Fibroblast of lung (primary cell): ENCODE results near the gene EPHB6.

Experiments
- EZH2 ChIP-seq: IDR thresholded peaks from 2 replicates; pipeline ENCODE4 v1.5.1; 2012; ENCODE audit warnings: low read length, control low read depth, mild to moderate bottlenecking; ENCODE audit errors: missing control alignments
- TF ChIP-seq, protein P1 (sequence below), 2 donors: IDR thresholded peaks in 1 of 2; conservative IDR thresholded peaks in 1 of 2; 1 replicate in 1 of 2; 2 replicates in 1 of 2; pipeline ENCODE4 v1.5.1; 2011 to 2012; ENCODE audit warnings: low read length in 2 of 2, control low read depth in 1 of 2, inconsistent platforms in 1 of 2, low read depth in 1 of 2, mild to moderate bottlenecking in 1 of 2

DNA sequence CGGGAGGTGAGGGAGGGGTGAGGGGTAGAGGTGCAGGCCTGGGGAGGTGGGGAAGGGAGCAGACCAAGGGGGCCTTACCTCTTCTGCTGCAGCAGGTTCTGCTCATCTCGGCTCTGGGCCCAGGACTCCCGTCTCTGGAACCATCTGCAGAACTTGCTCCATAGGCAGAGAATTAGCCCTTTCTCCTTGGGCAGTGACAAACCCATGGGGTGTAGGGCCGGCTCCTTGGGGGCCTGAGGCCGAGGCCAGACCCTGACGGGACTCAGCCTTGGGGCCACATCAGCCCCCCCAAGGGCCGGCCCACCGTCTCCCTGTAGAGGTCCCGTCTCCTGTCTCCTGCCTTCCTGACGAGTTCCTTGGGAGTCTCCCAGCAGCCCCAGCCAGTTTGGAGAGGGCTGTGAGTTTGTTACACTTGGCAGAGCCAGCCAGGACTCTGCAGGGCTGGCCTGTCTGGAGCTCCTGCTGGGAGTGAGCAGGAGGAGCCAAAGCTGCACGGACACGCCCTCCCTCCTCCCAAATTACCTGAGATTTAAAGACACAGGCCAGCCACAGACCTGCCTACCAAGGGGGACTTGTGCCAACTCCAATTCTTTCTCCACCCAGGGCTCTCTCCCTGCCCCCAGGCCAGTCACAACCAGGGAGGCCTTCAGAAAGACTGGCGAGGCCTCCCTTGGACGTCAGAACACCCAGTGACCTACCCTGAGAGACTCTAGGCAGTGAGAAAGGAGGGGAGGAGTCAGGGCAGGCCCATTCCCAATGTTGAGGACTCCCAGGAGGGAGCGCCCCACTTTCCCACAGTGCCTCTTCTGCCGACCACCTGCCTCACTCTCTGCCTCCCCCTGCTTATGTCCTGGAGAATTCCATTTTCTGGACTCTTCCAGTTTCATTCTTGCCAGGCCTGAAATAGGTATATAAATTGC lies 30.7 kb downstream of the EPHB6 start, which contains the start of gene TRPV6:
- TF ChIP-seq, protein P1, sequence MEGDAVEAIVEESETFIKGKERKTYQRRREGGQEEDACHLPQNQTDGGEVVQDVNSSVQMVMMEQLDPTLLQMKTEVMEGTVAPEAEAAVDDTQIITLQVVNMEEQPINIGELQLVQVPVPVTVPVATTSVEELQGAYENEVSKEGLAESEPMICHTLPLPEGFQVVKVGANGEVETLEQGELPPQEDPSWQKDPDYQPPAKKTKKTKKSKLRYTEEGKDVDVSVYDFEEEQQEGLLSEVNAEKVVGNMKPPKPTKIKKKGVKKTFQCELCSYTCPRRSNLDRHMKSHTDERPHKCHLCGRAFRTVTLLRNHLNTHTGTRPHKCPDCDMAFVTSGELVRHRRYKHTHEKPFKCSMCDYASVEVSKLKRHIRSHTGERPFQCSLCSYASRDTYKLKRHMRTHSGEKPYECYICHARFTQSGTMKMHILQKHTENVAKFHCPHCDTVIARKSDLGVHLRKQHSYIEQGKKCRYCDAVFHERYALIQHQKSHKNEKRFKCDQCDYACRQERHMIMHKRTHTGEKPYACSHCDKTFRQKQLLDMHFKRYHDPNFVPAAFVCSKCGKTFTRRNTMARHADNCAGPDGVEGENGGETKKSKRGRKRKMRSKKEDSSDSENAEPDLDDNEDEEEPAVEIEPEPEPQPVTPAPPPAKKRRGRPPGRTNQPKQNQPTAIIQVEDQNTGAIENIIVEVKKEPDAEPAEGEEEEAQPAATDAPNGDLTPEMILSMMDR (conservative IDR thresholded peaks at IDR 0.05 in 1 of 2, IDR thresholded peaks at IDR 0.05 in 1 of 2; ENCODE audit: low read depth in 1 of 2, low read length in 2 of 2): no peak
- no peak for TF ChIP-seq EZH2
